H1 (cell line): Measurements from ENCODE around the gene EGFLAM. TPM values are rescaled to one million over a fixed set of nuclear protein-coding genes. Genes with fewer than 3 reads are reported as not detected.

ENCODE experiments used
- CTCF ChIA-PET: fragments of 300-600 bp; sonication (Branson Sonifier 250); formaldehyde crosslinking; loops from one replicate; lab custom pipeline; 2021; ENCODE audit not compliant: partially characterized antibody; lab: Charles Lee
- POLR2A ChIA-PET: fragments of 300-600 bp; sonication (Branson Sonifier 250); formaldehyde crosslinking; loops from one replicate; lab custom pipeline; 2021; ENCODE audit warnings: inconsistent platforms; ENCODE audit not compliant: partially characterized antibody; lab: Charles Lee
- DNase-seq, 2 experiments: peaks; one replicate each; pipeline versions ENCODE4 v3.0.0 to v3.0.0-alpha.2; 2010 to 2022; ENCODE audit warnings: low spot score in 2 of 2, low read depth in 1 of 2, mixed read lengths in 1 of 2
- FAIRE-seq: peaks from 2 replicates; lab custom pipeline; 2011; peaks lifted over from hg19 to GRCh38; lab: Jason Lieb, UNC
- H2AFZ ChIP-seq: 2 replicates; pipeline ENCODE4 v1.8.1; 2012; ENCODE audit warnings: low read length, inconsistent platforms
- H2AK5ac ChIP-seq: 2 replicates; pipeline ENCODE4 v1.6.1; 2013; ENCODE audit warnings: low read depth, low read length
- H2BK120ac ChIP-seq: replicated peaks from 2 replicates; pipeline ENCODE3; 2013; ENCODE audit warnings: low read depth, low read length, inconsistent platforms
- H2BK12ac ChIP-seq: 2 replicates; pipeline ENCODE4 v1.6.1; 2013; ENCODE audit warnings: low read depth, low read length
- H2BK15ac ChIP-seq: 2 replicates; pipeline ENCODE4 v1.6.1; 2013; ENCODE audit warnings: low read length
- H2BK20ac ChIP-seq: 2 replicates; pipeline ENCODE4 v1.6.1; 2013; ENCODE audit warnings: low read length
- H2BK5ac ChIP-seq: 2 replicates; pipeline ENCODE4 v1.6.1; 2013; ENCODE audit warnings: low read depth, low read length
- H3K14ac ChIP-seq: 2 replicates; pipeline ENCODE4 v1.6.1; 2013; ENCODE audit warnings: inconsistent platforms; ENCODE audit not compliant: insufficient read length
- H3K18ac ChIP-seq: 2 replicates; pipeline ENCODE4 v1.6.1; 2013; ENCODE audit warnings: low read length; ENCODE audit errors: extremely low read depth
- H3K23ac ChIP-seq: 2 replicates; pipeline ENCODE4 v1.6.1; 2013; ENCODE audit warnings: inconsistent platforms; ENCODE audit not compliant: insufficient read length
- H3K23me2 ChIP-seq: 2 replicates; pipeline ENCODE4 v1.6.1; 2013; ENCODE audit warnings: low read depth, low read length
- H3K27ac ChIP-seq: 2 replicates; pipeline ENCODE4 v1.6.1; 2011; ENCODE audit warnings: low read depth, low read length, inconsistent platforms
- H3K27me3 ChIP-seq, 4 experiments: replicated peaks in 1 of 4; 1 replicate in 1 of 4; 2 replicates in 3 of 4; pipeline versions ENCODE4 v1.6.1 to v1.8.1; 2011 to 2013; ENCODE audit warnings: low read length in 3 of 4, mild to moderate bottlenecking in 3 of 4, inconsistent platforms in 2 of 4, mixed read lengths in 2 of 4, moderate library complexity in 1 of 4; ENCODE audit not compliant: control insufficient read depth in 3 of 4, insufficient read depth in 3 of 4; ENCODE audit errors: extremely low read depth in 1 of 4
- H3K36me3 ChIP-seq, 4 experiments: 2 replicates each; pipeline versions ENCODE4 v1.6.1 to v1.8.1; 2011 to 2013; ENCODE audit warnings: mild to moderate bottlenecking in 4 of 4, low read length in 3 of 4, moderate library complexity in 2 of 4, control low read depth in 1 of 4, inconsistent platforms in 1 of 4; ENCODE audit not compliant: insufficient read depth in 4 of 4, control insufficient read depth in 2 of 4
- H3K4ac ChIP-seq: replicated peaks from 2 replicates; pipeline ENCODE3; 2013; ENCODE audit warnings: low read length, low read depth, mixed read lengths, inconsistent platforms; ENCODE audit not compliant: insufficient read length
- H3K4me1 ChIP-seq, 4 experiments: replicated peaks in 1 of 4; 1 replicate in 1 of 4; 2 replicates in 3 of 4; pipeline versions ENCODE4 v1.6.1 to v1.8.1; 2011 to 2013; ENCODE audit warnings: low read length in 3 of 4, inconsistent platforms in 2 of 4, mixed read lengths in 1 of 4; ENCODE audit not compliant: insufficient read depth in 4 of 4, control insufficient read depth in 3 of 4
- H3K4me2 ChIP-seq, 2 experiments: 2 replicates each; pipeline versions ENCODE4 v1.6.1 to v1.8.1; 2011 to 2013; ENCODE audit warnings: low read depth in 2 of 2, low read length in 2 of 2, control low read depth in 1 of 2, inconsistent platforms in 1 of 2, mild to moderate bottlenecking in 1 of 2; ENCODE audit not compliant: insufficient read depth in 1 of 2
- H3K4me3 ChIP-seq, 4 experiments: fragments of 200-600, 300-600 bp in 1 of 4; sonication (generic), shearing (Covaris generic), sonication (Bioruptor Twin) in 1 of 4; 2 replicates each; pipeline versions ENCODE4 v1.5.1 to v1.8.1; 2011 to 2016; ENCODE audit warnings: low read length in 4 of 4, low read depth in 3 of 4, control low read depth in 2 of 4, inconsistent platforms in 2 of 4, mild to moderate bottlenecking in 2 of 4, mixed read lengths in 1 of 4, moderate library complexity in 1 of 4; ENCODE audit not compliant: insufficient read depth in 2 of 4; ENCODE audit errors: extremely low read depth in 1 of 4
- H3K56ac ChIP-seq: replicated peaks from 2 replicates; pipeline ENCODE3; 2013; ENCODE audit warnings: low read depth, mild to moderate bottlenecking, mixed read lengths, low read length, inconsistent platforms; ENCODE audit not compliant: insufficient read length
- H3K79me1 ChIP-seq: 2 replicates; pipeline ENCODE4 v1.6.1; 2013; ENCODE audit warnings: low read depth, low read length, control low read depth
- H3K79me2 ChIP-seq, 2 experiments: 2 replicates each; pipeline versions ENCODE4 v1.6.1 to v1.8.1; 2012 to 2013; ENCODE audit warnings: low read length in 2 of 2, mild to moderate bottlenecking in 2 of 2, inconsistent platforms in 1 of 2; ENCODE audit not compliant: insufficient read depth in 2 of 2, control insufficient read depth in 1 of 2
- H3K9ac ChIP-seq, 4 experiments: replicated peaks in 1 of 4; 1 replicate in 1 of 4; 2 replicates in 3 of 4; pipeline versions ENCODE4 v1.6.1 to v1.8.1; 2011 to 2013; ENCODE audit warnings: low read depth in 3 of 4, low read length in 3 of 4, control low read depth in 2 of 4, mild to moderate bottlenecking in 2 of 4, moderate library complexity in 2 of 4, inconsistent platforms in 1 of 4; ENCODE audit errors: extremely low read depth in 1 of 4
- H3K9me3 ChIP-seq, 2 experiments: 2 replicates each; pipeline versions ENCODE4 v1.6.1 to v1.8.1; 2012 to 2013; ENCODE audit warnings: mild to moderate bottlenecking in 2 of 2, moderate library complexity in 2 of 2, control low read depth in 1 of 2, inconsistent platforms in 1 of 2, low read depth in 1 of 2, low read length in 1 of 2, mixed read lengths in 1 of 2; ENCODE audit not compliant: insufficient read depth in 2 of 2
- H4K20me1 ChIP-seq, 2 experiments: replicated peaks in 1 of 2; 2 replicates each; pipeline versions ENCODE3 to v1.8.1; 2011 to 2013; ENCODE audit warnings: inconsistent platforms in 2 of 2, low read length in 2 of 2, mild to moderate bottlenecking in 1 of 2; ENCODE audit not compliant: insufficient read depth in 2 of 2, control insufficient read depth in 1 of 2
- H4K5ac ChIP-seq: 2 replicates; pipeline ENCODE4 v1.6.1; 2013; ENCODE audit warnings: low read length, low read depth, mixed read lengths, inconsistent platforms; ENCODE audit not compliant: insufficient read length
- H4K8ac ChIP-seq: 2 replicates; pipeline ENCODE4 v1.8.0; 2013; ENCODE audit warnings: mild to moderate bottlenecking, moderate library complexity, low read length, inconsistent platforms; ENCODE audit not compliant: insufficient read depth; ENCODE audit errors: extremely low read depth
- H4K91ac ChIP-seq: replicated peaks from 2 replicates; pipeline ENCODE3; 2013; ENCODE audit warnings: low read length, mixed read lengths, inconsistent platforms; ENCODE audit not compliant: insufficient read length
- WGBS, 2 experiments: shearing (Covaris generic) in 1 of 2; methylation state at CpG; one replicate each; pipeline versions ENCODE4 v1.1.6 to v1.1.7; 2013 to 2015; ENCODE audit warnings: low lambda C conversion rate in 2 of 2, mixed read lengths in 2 of 2, inconsistent platforms in 1 of 2, low coverage in 1 of 2, missing lambda C conversion rate in 1 of 2; ENCODE audit not compliant: insufficient replicate concordance in 2 of 2, insufficient coverage in 1 of 2, insufficient read length in 1 of 2; ENCODE audit errors: extremely low coverage in 1 of 2, missing lambda C conversion rate in 1 of 2; 5-methylcytosine and 5-hydroxymethylcytosine counted together
- polyA plus RNA-seq, 7 experiments: library from polyadenylated mRNA; depleted of rRNA in 3 of 7; stranded (reverse) in 5 of 7; unstranded in 2 of 7; fragments of >200 nt in 5 of 7; fragments of 200-250 nt in 2 of 7; gene quantifications; 1 replicate in 5 of 7; 2 replicates in 1 of 7; 4 replicates in 1 of 7; pipeline versions ENCODE4 v1.2.1 to v1.2.3, GENCODE V29; 2011 to 2013; ENCODE audit warnings: missing spikeins in 2 of 7, mixed read lengths in 2 of 7
- total RNA-seq: library from RNA; stranded (reverse); fragmentation: NEBNext Ultra II Directional; extraction: Animal tissue kit (Norgen Biotek cat#: 25700); gene quantifications from 2 replicates; pipeline ENCODE4 v1.2.1, GENCODE V29; 2021

EGFLAM gene
- total and polyA plus RNA-seq, 2 of the 8 experiments (the other 6 are each of a cell fraction or from before 2014, with no cell fraction given): 0.20 to 0.24 TPM

DNA sequence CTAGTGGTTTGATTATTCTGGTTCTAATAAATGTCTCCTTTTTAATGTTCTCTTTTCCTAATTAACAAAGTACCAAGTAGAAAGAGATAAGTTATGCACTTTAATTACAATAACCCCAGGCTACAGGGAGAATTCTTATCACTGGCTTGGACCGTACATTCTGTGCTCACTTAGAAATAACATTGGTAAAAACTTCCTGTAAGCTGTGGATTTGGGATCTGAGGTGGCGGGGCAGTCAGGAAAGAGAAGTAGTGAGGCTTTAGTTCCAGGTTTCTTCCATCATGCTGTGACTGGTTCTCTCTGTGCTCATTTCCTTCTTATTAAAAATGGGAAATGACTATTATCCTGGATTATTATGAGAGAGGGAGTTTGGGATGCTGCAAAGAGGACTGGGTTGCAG is 142.0 kb downstream of the EGFLAM start:
- Histone ChIP-seq H2BK120ac (no peak overlapping the region), H3K4me1 (peaks cover 0 to 7% (median 0%) of the 10 kb centered on the region in 4 experiments; a peak in 2 of 7 replicates), H3K79me1 (no peaks in the 10 kb centered on the region), H3K23ac (no peak overlapping the region), H2BK5ac (no peak overlapping the region), H4K5ac (no peak overlapping the region), H3K36me3 (no peaks in the 10 kb centered on the region), H3K9ac (no peak overlapping the region), H3K56ac (no peak overlapping the region), H3K23me2 (no peaks in the 10 kb centered on the region), H3K79me2 (no peaks in the 10 kb centered on the region), H3K14ac (no peak overlapping the region), H4K91ac (no peak overlapping the region), H3K4me3 (no peak overlapping the region), H2BK20ac (no peak overlapping the region), H3K27ac (no peak overlapping the region), H3K18ac (no peak overlapping the region), H2BK15ac (no peak overlapping the region), H2BK12ac (no peak overlapping the region), H3K9me3 (no peaks in the 10 kb centered on the region), H2AFZ (no peak overlapping the region), H3K27me3 (no peaks in the 10 kb centered on the region), H2AK5ac (no peak overlapping the region), H4K20me1 (no peaks in the 10 kb centered on the region), H3K4me2 (no peak overlapping the region), H4K8ac (no peak overlapping the region), H3K4ac (no peak overlapping the region)
- DNase-seq: no peak
- ChIA-PET POLR2A (no interaction called here), CTCF (interaction anchor here (0.7 to 3.3 kb wide), 3 partner anchors 18 to 523 kb away, joined by 3 to 15 read pairs (median 4); no protein-coding TSS in a partner anchor)
- FAIRE-seq: no peak
- WGBS, 2 experiments: 95% methylated on average over 2 of the region's 2 CpGs; no CpG with 5 or more reads in 1 of the 2 experiments
